ENCODE results near the gene METTL21C.

METTL21C gene

GRCh38 chr13:102680842-102681740 is 13.8 kb downstream of the METTL21C start:
- H3K4me1 ChIP-seq (ENCODE audit: control insufficient read depth in 1 of 2, insufficient read depth in 2 of 2, low read length in 2 of 2), result no peaks in the 10 kb centered on the region
- no peaks in the 10 kb centered on the region for H3K9me3 ChIP-seq (ENCODE audit: control insufficient read depth in 1 of 2, low read length in 2 of 2)

GRCh38 chr13:102680133-102680717 is 14.6 kb downstream of the METTL21C start:
- Histone ChIP-seq H3K4me3 (ENCODE audit: low read depth in 1 of 2, low read length in 2 of 2) (no peak overlapping the region), H3K36me3 (ENCODE audit: control insufficient read depth in 1 of 2, insufficient read depth in 2 of 2, low read length in 2 of 2) (peaks cover 24 to 32% of the 10 kb centered on the region in 2 donors), H3K27ac (ENCODE audit: low read length) (no peak overlapping the region)

More at GRCh38 chr13:102680842-102681740, 13.8 kb downstream of the METTL21C start:
- peaks cover 20 to 30% of the 10 kb centered on the region in 2 donors for H3K36me3 ChIP-seq (ENCODE audit: control insufficient read depth in 1 of 2, insufficient read depth in 2 of 2, low read length in 2 of 2)
- no peaks in the 10 kb centered on the region for H3K27me3 ChIP-seq (ENCODE audit: low read depth, low read length)
- H3K4me3 ChIP-seq (ENCODE audit: low read depth in 1 of 2, low read length in 2 of 2), result no peak overlapping the region
- no peak overlapping the region for H3K27ac ChIP-seq (ENCODE audit: low read length)

GRCh38 chr13:102679449-102680132 is 15.3 kb downstream of the METTL21C start:
- H3K9me3 ChIP-seq (ENCODE audit: control insufficient read depth in 1 of 2, low read length in 2 of 2), result no peaks in the 10 kb centered on the region
- H3K27me3 ChIP-seq (ENCODE audit: low read depth, low read length), result no peaks in the 10 kb centered on the region
- no peak overlapping the region for H3K4me3 ChIP-seq (ENCODE audit: low read depth in 1 of 2, low read length in 2 of 2)
- no peaks in the 10 kb centered on the region for H3K4me1 ChIP-seq (ENCODE audit: control insufficient read depth in 1 of 2, insufficient read depth in 2 of 2, low read length in 2 of 2)
- no peak overlapping the region for H3K27ac ChIP-seq (ENCODE audit: low read length)
- H3K36me3 ChIP-seq (ENCODE audit: control insufficient read depth in 1 of 2, insufficient read depth in 2 of 2, low read length in 2 of 2), result peaks cover 28 to 38% of the 10 kb centered on the region in 2 donors

More at GRCh38 chr13:102680133-102680717, 14.6 kb downstream of the METTL21C start:
- H3K27me3 ChIP-seq (ENCODE audit: low read depth, low read length), result no peaks in the 10 kb centered on the region
- H3K9me3 ChIP-seq (ENCODE audit: control insufficient read depth in 1 of 2, low read length in 2 of 2), result no peaks in the 10 kb centered on the region
- no peaks in the 10 kb centered on the region for H3K4me1 ChIP-seq (ENCODE audit: control insufficient read depth in 1 of 2, insufficient read depth in 2 of 2, low read length in 2 of 2)

- H3K4me1 ChIP-seq (ENCODE audit: control insufficient read depth in 1 of 2, insufficient read depth in 2 of 2, low read length in 2 of 2), result no peaks in the 10 kb centered on the region
- H3K27ac ChIP-seq (ENCODE audit: low read length), result no peak overlapping the region
- H3K36me3 ChIP-seq (ENCODE audit: control insufficient read depth in 1 of 2, insufficient read depth in 2 of 2, low read length in 2 of 2), result peaks cover 35 to 44% of the 10 kb centered on the region in 2 donors
- no peaks in the 10 kb centered on the region for H3K9me3 ChIP-seq (ENCODE audit: control insufficient read depth in 1 of 2, low read length in 2 of 2)
- H3K4me3 ChIP-seq (ENCODE audit: low read depth in 1 of 2, low read length in 2 of 2), result no peak overlapping the region
- no peaks in the 10 kb centered on the region for H3K27me3 ChIP-seq (ENCODE audit: low read depth, low read length)
Measured at GRCh38 chr13:102678339-102679107, 16.3 kb downstream of the METTL21C start.

- Histone ChIP-seq H3K27ac (ENCODE audit: low read length) (no peak overlapping the region), H3K4me1 (ENCODE audit: control insufficient read depth in 1 of 2, insufficient read depth in 2 of 2, low read length in 2 of 2) (no peaks in the 10 kb centered on the region), H3K27me3 (ENCODE audit: low read depth, low read length) (no peaks in the 10 kb centered on the region), H3K4me3 (ENCODE audit: low read depth in 1 of 2, low read length in 2 of 2) (no peak overlapping the region), H3K9me3 (ENCODE audit: control insufficient read depth in 1 of 2, low read length in 2 of 2) (no peaks in the 10 kb centered on the region), H3K36me3 (ENCODE audit: control insufficient read depth in 1 of 2, insufficient read depth in 2 of 2, low read length in 2 of 2) (peaks cover 40 to 53% of the 10 kb centered on the region in 2 donors)
Measured at GRCh38 chr13:102677122-102677521, 17.7 kb downstream of the METTL21C start.

- Histone ChIP-seq H3K4me3 (ENCODE audit: low read depth in 1 of 2, low read length in 2 of 2) (no peak overlapping the region), H3K36me3 (ENCODE audit: control insufficient read depth in 1 of 2, insufficient read depth in 2 of 2, low read length in 2 of 2) (peaks cover 39 to 64% of the 10 kb centered on the region in 2 donors), H3K27ac (ENCODE audit: low read length) (no peak overlapping the region), H3K9me3 (ENCODE audit: control insufficient read depth in 1 of 2, low read length in 2 of 2) (no peaks in the 10 kb centered on the region), H3K27me3 (ENCODE audit: low read depth, low read length) (no peaks in the 10 kb centered on the region), H3K4me1 (ENCODE audit: control insufficient read depth in 1 of 2, insufficient read depth in 2 of 2, low read length in 2 of 2) (no peaks in the 10 kb centered on the region)
Measured at GRCh38 chr13:102675115-102675514, 19.7 kb downstream of the METTL21C start.

GRCh38 chr13:102670130-102670529 is 24.7 kb downstream of the METTL21C start:
- Histone ChIP-seq H3K27ac (ENCODE audit: low read length) (no peak overlapping the region), H3K36me3 (ENCODE audit: control insufficient read depth in 1 of 2, insufficient read depth in 2 of 2, low read length in 2 of 2) (peaks cover 35 to 72% of the 10 kb centered on the region in 2 donors), H3K4me3 (ENCODE audit: low read depth in 1 of 2, low read length in 2 of 2) (no peak overlapping the region), H3K27me3 (ENCODE audit: low read depth, low read length) (no peaks in the 10 kb centered on the region), H3K4me1 (ENCODE audit: control insufficient read depth in 1 of 2, insufficient read depth in 2 of 2, low read length in 2 of 2) (no peaks in the 10 kb centered on the region), H3K9me3 (ENCODE audit: control insufficient read depth in 1 of 2, low read length in 2 of 2) (no peaks in the 10 kb centered on the region)

GRCh38 chr13:102667911-102668310 is 26.9 kb downstream of the METTL21C start:
- Histone ChIP-seq H3K27me3 (ENCODE audit: low read depth, low read length) (no peaks in the 10 kb centered on the region), H3K36me3 (ENCODE audit: control insufficient read depth in 1 of 2, insufficient read depth in 2 of 2, low read length in 2 of 2) (peaks cover 35 to 73% of the 10 kb centered on the region in 2 donors), H3K27ac (ENCODE audit: low read length) (no peak overlapping the region), H3K4me3 (ENCODE audit: low read depth in 1 of 2, low read length in 2 of 2) (no peak overlapping the region), H3K9me3 (ENCODE audit: control insufficient read depth in 1 of 2, low read length in 2 of 2) (no peaks in the 10 kb centered on the region), H3K4me1 (ENCODE audit: control insufficient read depth in 1 of 2, insufficient read depth in 2 of 2, low read length in 2 of 2) (no peaks in the 10 kb centered on the region)

- Histone ChIP-seq H3K9me3 (ENCODE audit: control insufficient read depth in 1 of 2, low read length in 2 of 2) (no peaks in the 10 kb centered on the region), H3K27ac (ENCODE audit: low read length) (no peak overlapping the region), H3K4me1 (ENCODE audit: control insufficient read depth in 1 of 2, insufficient read depth in 2 of 2, low read length in 2 of 2) (no peaks in the 10 kb centered on the region), H3K36me3 (ENCODE audit: control insufficient read depth in 1 of 2, insufficient read depth in 2 of 2, low read length in 2 of 2) (peaks cover 30 to 65% of the 10 kb centered on the region in 2 donors), H3K4me3 (ENCODE audit: low read depth in 1 of 2, low read length in 2 of 2) (no peak overlapping the region), H3K27me3 (ENCODE audit: low read depth, low read length) (no peaks in the 10 kb centered on the region)
Measured at GRCh38 chr13:102667023-102667422, 27.8 kb downstream of the METTL21C start.

- no peaks in the 10 kb centered on the region for H3K4me1 ChIP-seq (ENCODE audit: control insufficient read depth in 1 of 2, insufficient read depth in 2 of 2, low read length in 2 of 2)
- H3K4me3 ChIP-seq (ENCODE audit: low read depth in 1 of 2, low read length in 2 of 2), result no peak overlapping the region
- H3K9me3 ChIP-seq (ENCODE audit: control insufficient read depth in 1 of 2, low read length in 2 of 2), result no peaks in the 10 kb centered on the region
- no peaks in the 10 kb centered on the region for H3K27me3 ChIP-seq (ENCODE audit: low read depth, low read length)
- H3K27ac ChIP-seq (ENCODE audit: low read length), result no peak overlapping the region
- H3K36me3 ChIP-seq (ENCODE audit: control insufficient read depth in 1 of 2, insufficient read depth in 2 of 2, low read length in 2 of 2), result peaks cover 26 to 44% of the 10 kb centered on the region in 2 donors
Measured at GRCh38 chr13:102659168-102659713, 35.6 kb downstream of the METTL21C start.
